HEK293T (cell line): ENCODE measurements around the gene KRT80.

Experiments
- CTCF ChIA-PET: fragments of 350-600 bp; formaldehyde crosslinking; extraction: SDS; loops from one replicate; lab custom pipeline; 2021; ENCODE audit warnings: antibody characterized with exemption, inconsistent platforms; lab: Yijun Ruan, JAX
- POLR2A ChIA-PET: fragments of 350-600 bp; formaldehyde crosslinking; extraction: SDS; loops from one replicate; lab custom pipeline; 2020; ENCODE audit warnings: antibody characterized with exemption, inconsistent platforms; lab: Yijun Ruan, JAX
- DNase-seq: peaks from one replicate; pipeline ENCODE4 v3.0.0; 2012; ENCODE audit warnings: mixed read lengths; ENCODE audit errors: extremely low spot score
- ARNT ChIP-seq: fragments of 450-650 bp; IDR thresholded peaks from 2 replicates; pipeline ENCODE4 v1.6.1; 2017; ENCODE audit warnings: mild to moderate bottlenecking
- BHLHE40 ChIP-seq: fragments of 450-650 bp; IDR thresholded peaks from 2 replicates; pipeline ENCODE4 v1.6.1; 2016; ENCODE audit warnings: mild to moderate bottlenecking, moderate library complexity, borderline replicate concordance
- CTBP1 ChIP-seq: fragments of 450-650 bp; IDR thresholded peaks from 2 replicates; pipeline ENCODE4 v1.6.1; 2016; ENCODE audit warnings: borderline replicate concordance
- ELF4 ChIP-seq: fragments of 450-650 bp; IDR thresholded peaks from 2 replicates; pipeline ENCODE4 v1.6.1; 2017; ENCODE audit warnings: antibody characterized with exemption
- FOXA1 ChIP-seq: fragments of 450-650 bp; IDR thresholded peaks from 2 replicates; pipeline ENCODE4 v1.6.1; 2016; ENCODE audit warnings: mild to moderate bottlenecking
- FOXK2 ChIP-seq: fragments of 450-650 bp; IDR thresholded peaks from 2 replicates; pipeline ENCODE4 v1.6.1; 2016; ENCODE audit warnings: mild to moderate bottlenecking
- FOXM1 ChIP-seq: fragments of 450-650 bp; IDR thresholded peaks from 2 replicates; pipeline ENCODE4 v1.6.1; 2017; ENCODE audit warnings: mild to moderate bottlenecking, borderline replicate concordance
- HDGF ChIP-seq: fragments of 450-650 bp; IDR thresholded peaks from 2 replicates; pipeline ENCODE4 v1.6.1; 2017; ENCODE audit warnings: antibody characterized with exemption, borderline replicate concordance
- L3MBTL2 ChIP-seq: fragments of 450-650 bp; conservative IDR thresholded peaks from 2 replicates; pipeline ENCODE4 v1.6.1; 2016; ENCODE audit warnings: mild to moderate bottlenecking
- LEF1 ChIP-seq: fragments of 450-650 bp; IDR thresholded peaks from 2 replicates; pipeline ENCODE4 v1.6.1; 2017; ENCODE audit warnings: mild to moderate bottlenecking, borderline replicate concordance
- NFRKB ChIP-seq: fragments of 450-650 bp; IDR thresholded peaks from 2 replicates; pipeline ENCODE4 v1.6.1; 2016; ENCODE audit warnings: mild to moderate bottlenecking, moderate library complexity
- PKNOX1 ChIP-seq: fragments of 450-650 bp; IDR thresholded peaks from 2 replicates; pipeline ENCODE4 v1.6.1; 2016
- SP1 ChIP-seq: fragments of 450-650 bp; IDR thresholded peaks from 2 replicates; pipeline ENCODE4 v1.6.1; 2017
- SUZ12 ChIP-seq: fragments of 450-650 bp; IDR thresholded peaks from 2 replicates; pipeline ENCODE4 v1.6.1; 2016; ENCODE audit warnings: mild to moderate bottlenecking
- TARDBP ChIP-seq: fragments of 450-650 bp; IDR thresholded peaks from 2 replicates; pipeline ENCODE4 v1.6.1; 2016
- ZNF384 ChIP-seq: fragments of 450-650 bp; IDR thresholded peaks from 2 replicates; pipeline ENCODE4 v1.6.1; 2016

The KRT80 gene

GRCh38 chr12:52223406-52224039, 31.7 kb upstream of the KRT80 start:
- ChIA-PET POLR2A (no interaction called here), CTCF (interaction anchor here (2.4 kb wide), 1 partner anchor 10 kb away, joined by 8 read pairs; no protein-coding TSS in a partner anchor)
- no peak for TF ChIP-seq ZNF384
- no peak for TF ChIP-seq LEF1
- no peak for TF ChIP-seq SP1
- TF ChIP-seq NFRKB: no peak
- TF ChIP-seq TARDBP: no peak
- no peak for TF ChIP-seq BHLHE40
- no peak for TF ChIP-seq FOXM1
- no peak for TF ChIP-seq SUZ12
- TF ChIP-seq ARNT: no peak
- TF ChIP-seq L3MBTL2: no peak
- no peak for TF ChIP-seq FOXK2
- TF ChIP-seq HDGF: no peak
- TF ChIP-seq FOXA1: no peak
- no peak for TF ChIP-seq PKNOX1
- no peak for TF ChIP-seq CTBP1
- TF ChIP-seq ELF4: no peak
- no peak for DNase-seq

GRCh38 chr12:52222692-52223091, 30.9 kb upstream of the KRT80 start:
- POLR2A ChIA-PET: no interaction called here
- TF ChIP-seq FOXM1: no peak
- no peak for TF ChIP-seq LEF1
- TF ChIP-seq TARDBP: no peak
- no peak for TF ChIP-seq NFRKB
- no peak for TF ChIP-seq SP1
- CTCF ChIA-PET: interaction anchor here (0.6 to 3.9 kb wide), 18 partner anchors 9 to 658 kb away, joined by 3 to 25 read pairs (median 4); no protein-coding TSS in a partner anchor
- DNase-seq: no peak

GRCh38 chr12:52221912-52222457, 30.2 kb upstream of the KRT80 start:
- DNase-seq: peak; percentile 57
- POLR2A ChIA-PET: no interaction called here
- TF ChIP-seq ARNT (no peak), NFRKB (no peak), PKNOX1 (no peak), BHLHE40 (no peak), FOXK2 (no peak), TARDBP (no peak), CTBP1 (no peak), L3MBTL2 (no peak), ELF4 (no peak), FOXA1 (no peak), HDGF (no peak), SUZ12 (no peak), ZNF384 (no peak), LEF1 (no peak), SP1 (no peak), FOXM1 (no peak)
- CTCF ChIA-PET: interaction anchor here (0.6 to 3.9 kb wide), 32 partner anchors 8 to 659 kb away, joined by 3 to 25 read pairs (median 4); no protein-coding TSS in a partner anchor

GRCh38 chr12:52221070-52221781, 29.4 kb upstream of the KRT80 start:
- DNase-seq: no peak
- POLR2A ChIA-PET: no interaction called here
- CTCF ChIA-PET: interaction anchor here (0.6 to 3.9 kb wide), 30 partner anchors 8 to 660 kb away, joined by 3 to 25 read pairs (median 4); no protein-coding TSS in a partner anchor
- TF ChIP-seq FOXM1 (no peak), TARDBP (no peak), HDGF (no peak), LEF1 (no peak), PKNOX1 (no peak), FOXA1 (no peak), ZNF384 (no peak), ARNT (no peak), ELF4 (no peak), CTBP1 (no peak), NFRKB (no peak), BHLHE40 (no peak), SP1 (no peak)

GRCh38 chr12:52220477-52220876, 28.7 kb upstream of the KRT80 start:
- CTCF ChIA-PET: interaction anchor here (1.2 to 3.9 kb wide), 3 partner anchors 58 to 107 kb away, joined by 4 to 25 read pairs (median 15); no protein-coding TSS in a partner anchor
- POLR2A ChIA-PET: no interaction called here

More at GRCh38 chr12:52220477-52220876, 28.7 kb upstream of the KRT80 start:
- TF ChIP-seq FOXM1 (no peak), SP1 (no peak), BHLHE40 (no peak), FOXA1 (no peak), PKNOX1 (no peak), ARNT (no peak), CTBP1 (no peak), TARDBP (no peak)
- no peak for DNase-seq
